T-helper 1 cell treated with Interleukin-12 subunit alpha and Interleukin-12 subunit beta and Interleukin-4 antibody, amounts not matched to agents 30 μg/mL and 1 μg/mL, for 36 hours (primary cell): ENCODE measurements around the gene MYL2.

Experiments used
- H3K27ac Mint-ChIP-seq: one replicate; pipeline ENCODE4 v1.8.0; 2021; ENCODE audit warnings: mild to moderate bottlenecking, mixed read lengths
- H3K27me3 Mint-ChIP-seq: one replicate; pipeline ENCODE4 v1.8.0; 2021; ENCODE audit warnings: low read depth, mixed read lengths
- H3K36me3 Mint-ChIP-seq: one replicate; pipeline ENCODE4 v1.8.0; 2021; ENCODE audit warnings: low read depth, mixed read lengths
- H3K4me1 Mint-ChIP-seq: one replicate; pipeline ENCODE4 v1.8.0; 2021; ENCODE audit warnings: low read depth, mixed read lengths
- H3K4me3 Mint-ChIP-seq: one replicate; pipeline ENCODE4 v1.8.0; 2021; ENCODE audit warnings: mild to moderate bottlenecking, moderate library complexity, mixed read lengths
- H3K9me3 Mint-ChIP-seq: one replicate; pipeline ENCODE4 v1.8.0; 2021; ENCODE audit warnings: mixed read lengths

MYL2 gene

DNA sequence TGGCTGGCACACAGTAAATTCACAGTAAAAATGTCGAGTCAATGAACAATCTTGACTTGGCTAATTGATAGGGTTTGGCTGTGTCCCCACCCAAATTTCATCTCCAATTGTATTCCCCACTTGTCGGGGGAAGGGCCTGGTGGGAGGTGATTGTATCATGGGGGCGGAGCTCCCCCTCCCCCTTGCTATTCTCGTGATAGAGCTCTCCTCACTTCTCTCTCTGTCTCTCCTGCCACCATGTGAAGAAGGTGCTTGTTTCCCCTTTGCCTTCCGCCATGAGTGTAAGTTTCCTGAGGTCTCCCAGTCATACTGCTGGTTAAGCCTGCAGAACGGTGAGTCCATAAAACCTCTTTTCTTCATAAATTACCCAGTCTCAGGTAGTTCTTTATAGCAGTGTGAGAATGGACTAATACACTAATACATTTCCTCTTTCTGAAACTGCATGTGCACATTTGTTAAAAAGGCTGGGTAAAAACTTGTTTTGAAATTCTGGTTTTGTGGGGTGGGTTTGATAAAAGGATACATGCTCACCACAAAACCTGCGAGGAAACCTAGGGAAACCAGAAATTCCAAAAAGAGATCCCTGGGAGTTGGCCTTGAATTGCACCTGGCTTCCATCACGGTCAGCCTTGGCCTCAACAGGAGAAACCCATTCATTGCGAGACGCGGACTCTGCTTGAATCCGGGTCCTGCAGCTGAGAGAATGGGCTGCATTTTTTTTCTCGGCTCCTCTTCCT, 16.2 kb upstream of the MYL2 start:
- no peak overlapping the region for H3K4me3 Mint-ChIP-seq
- no peak overlapping the region for H3K27ac Mint-ChIP-seq
- H3K4me1 Mint-ChIP-seq: peaks cover 1% of the 10 kb centered on the region
- peaks cover 10% of the 10 kb centered on the region for H3K27me3 Mint-ChIP-seq
- no peaks in the 10 kb centered on the region for H3K36me3 Mint-ChIP-seq
- H3K9me3 Mint-ChIP-seq: no peaks in the 10 kb centered on the region

DNA sequence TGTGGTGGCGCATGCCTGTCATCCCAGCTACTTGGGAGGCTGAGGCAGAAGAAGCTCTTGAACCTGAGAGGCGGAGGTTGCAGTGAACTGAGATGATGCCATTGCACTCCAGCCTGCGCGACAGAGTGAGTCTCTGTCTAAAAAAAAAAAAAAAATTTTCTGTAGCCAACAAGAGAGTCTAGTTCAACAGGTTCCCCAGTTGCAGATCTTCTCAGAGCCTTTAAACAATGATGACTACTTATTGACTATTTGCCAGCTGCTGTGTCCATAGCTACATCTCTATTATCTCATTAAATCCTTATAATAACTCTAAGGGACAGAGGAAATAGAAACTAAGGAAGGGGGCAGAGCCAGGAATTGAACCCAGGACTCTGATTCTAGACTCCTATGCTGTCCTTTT, 15.2 kb upstream of the MYL2 start:
- Mint-ChIP-seq H3K4me3 (no peak overlapping the region), H3K36me3 (no peaks in the 10 kb centered on the region), H3K4me1 (peaks cover 1% of the 10 kb centered on the region), H3K27me3 (peaks cover 10% of the 10 kb centered on the region), H3K9me3 (no peaks in the 10 kb centered on the region), H3K27ac (no peak overlapping the region)

DNA sequence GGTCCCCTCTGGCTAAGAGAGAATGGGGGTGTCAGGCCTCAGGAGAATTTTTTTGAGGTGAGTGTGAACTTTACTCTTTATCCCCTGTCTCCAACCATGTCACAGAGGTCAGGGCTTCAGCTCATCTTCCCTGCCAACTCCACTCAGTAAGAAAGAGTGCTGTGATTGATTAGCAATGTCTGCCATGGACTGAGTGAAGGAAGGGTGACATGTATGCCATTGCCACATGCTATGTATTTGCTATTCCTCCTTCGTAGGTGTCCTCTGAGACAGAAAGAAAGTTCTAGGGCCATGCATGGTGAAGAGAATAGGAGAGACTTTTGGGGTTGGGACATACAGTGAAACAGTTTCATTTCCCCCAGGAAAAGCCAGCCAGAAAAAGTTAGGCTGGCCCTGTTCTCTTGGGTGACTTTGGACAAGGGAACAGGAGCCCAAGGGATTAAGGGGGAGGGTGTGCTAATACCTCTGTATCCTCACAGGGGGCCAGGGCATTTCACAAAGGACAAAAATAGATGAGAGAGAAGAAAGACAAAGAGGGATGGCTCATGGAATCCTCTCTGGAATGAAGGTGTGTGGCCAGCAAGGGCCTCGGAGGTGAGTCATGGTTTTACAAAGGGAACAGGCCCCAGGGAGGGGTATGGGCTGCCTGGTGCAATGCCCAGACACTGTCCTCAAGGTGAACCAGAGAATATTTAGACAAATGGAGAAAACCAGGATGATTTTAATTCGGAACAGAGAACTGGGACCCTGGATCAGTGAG, 13.9 kb upstream of the MYL2 start:
- H3K4me3 Mint-ChIP-seq: no peak overlapping the region
- H3K27ac Mint-ChIP-seq: no peak overlapping the region

DNA sequence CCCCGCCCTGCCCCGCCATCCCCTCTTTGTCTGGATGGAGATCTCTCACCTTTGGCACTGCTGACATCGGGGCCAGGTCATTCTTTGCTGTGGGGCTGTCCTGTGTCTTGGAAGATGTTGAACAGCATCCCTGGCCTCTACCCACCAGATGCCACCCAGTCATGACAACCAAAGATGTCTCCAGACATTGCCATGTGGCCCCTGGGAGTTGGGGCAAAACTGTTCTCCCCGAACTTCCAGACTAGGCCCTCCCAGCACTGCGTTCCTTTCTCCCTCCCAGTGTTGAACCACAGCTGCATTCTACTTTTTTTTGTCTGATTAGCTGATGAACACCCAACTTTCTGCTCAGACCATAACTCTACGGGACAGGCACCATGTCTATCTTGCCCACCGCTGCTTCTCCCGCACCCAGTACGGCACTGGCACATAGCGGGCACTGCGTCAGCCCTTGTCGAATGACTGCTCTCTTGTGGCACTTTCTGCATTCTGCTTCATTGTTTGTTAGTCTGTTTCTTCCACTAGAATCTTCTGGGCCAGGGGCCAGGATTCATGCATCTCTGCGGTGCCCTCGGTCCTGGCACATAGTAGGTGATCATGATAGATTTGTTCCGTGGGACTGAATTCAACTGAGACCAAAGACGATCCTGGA, 13.1 kb upstream of the MYL2 start:
- Mint-ChIP-seq H3K9me3 (no peaks in the 10 kb centered on the region), H3K4me3 (no peak overlapping the region), H3K4me1 (peaks cover 1% of the 10 kb centered on the region), H3K27ac (no peak overlapping the region), H3K27me3 (peaks cover 10% of the 10 kb centered on the region), H3K36me3 (no peaks in the 10 kb centered on the region)

More for the DNA sequence above, 13.9 kb upstream of the MYL2 start:
- Mint-ChIP-seq H3K9me3 (no peaks in the 10 kb centered on the region), H3K36me3 (no peaks in the 10 kb centered on the region), H3K27me3 (peaks cover 10% of the 10 kb centered on the region), H3K4me1 (peaks cover 1% of the 10 kb centered on the region)

DNA sequence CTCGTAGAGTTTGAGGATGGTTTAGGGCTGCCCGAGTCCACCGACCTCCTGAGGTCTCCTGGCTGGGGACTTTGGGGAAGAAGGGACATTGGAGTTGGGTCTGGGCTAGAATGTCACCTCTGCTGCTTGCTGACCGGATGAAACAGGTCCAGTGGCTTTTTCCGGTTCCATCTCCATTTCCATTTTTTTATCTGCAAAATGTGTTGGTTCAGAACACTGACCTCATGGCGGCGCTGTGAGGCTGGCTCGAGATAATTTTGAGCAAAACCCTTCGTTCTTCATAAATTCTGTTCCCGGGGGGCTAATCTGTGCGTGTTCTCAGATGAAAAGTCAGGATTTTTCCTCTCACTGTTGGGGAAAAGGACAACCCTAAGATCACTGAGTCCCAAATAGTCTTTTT, 11.7 kb upstream of the MYL2 start:
- H3K4me1 Mint-ChIP-seq: peaks cover 1% of the 10 kb centered on the region
- H3K27me3 Mint-ChIP-seq: peaks cover 5% of the 10 kb centered on the region
- H3K27ac Mint-ChIP-seq: no peak overlapping the region

DNA sequence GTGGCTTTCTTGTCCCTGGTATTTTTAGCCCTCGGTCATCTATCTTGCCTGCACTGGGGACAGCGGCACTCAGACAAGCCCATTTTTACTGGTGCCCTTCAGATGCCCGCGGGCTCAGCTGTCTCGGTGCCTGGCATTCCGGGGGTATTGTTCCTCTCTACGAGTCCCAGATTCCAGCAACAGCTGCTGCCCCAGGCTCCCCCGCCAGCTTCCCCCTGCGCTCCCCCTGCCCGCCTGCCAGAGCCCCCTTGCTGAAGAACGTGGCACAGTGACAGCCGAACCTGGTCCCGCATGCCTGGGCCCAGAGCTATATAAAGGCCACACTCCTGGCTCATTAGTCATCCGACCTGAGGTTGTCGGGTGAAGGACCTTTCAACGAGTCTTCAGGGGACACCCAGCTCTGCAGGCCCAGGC, 10.9 kb upstream of the MYL2 start:
- Mint-ChIP-seq H3K9me3 (no peaks in the 10 kb centered on the region), H3K27me3 (peaks cover 1% of the 10 kb centered on the region), H3K36me3 (no peaks in the 10 kb centered on the region), H3K27ac (no peak overlapping the region), H3K4me3 (no peak overlapping the region), H3K4me1 (no peaks in the 10 kb centered on the region)

More for the DNA sequence above, 11.7 kb upstream of the MYL2 start:
- no peak overlapping the region for H3K4me3 Mint-ChIP-seq
- H3K36me3 Mint-ChIP-seq: no peaks in the 10 kb centered on the region
- H3K9me3 Mint-ChIP-seq: no peaks in the 10 kb centered on the region

DNA sequence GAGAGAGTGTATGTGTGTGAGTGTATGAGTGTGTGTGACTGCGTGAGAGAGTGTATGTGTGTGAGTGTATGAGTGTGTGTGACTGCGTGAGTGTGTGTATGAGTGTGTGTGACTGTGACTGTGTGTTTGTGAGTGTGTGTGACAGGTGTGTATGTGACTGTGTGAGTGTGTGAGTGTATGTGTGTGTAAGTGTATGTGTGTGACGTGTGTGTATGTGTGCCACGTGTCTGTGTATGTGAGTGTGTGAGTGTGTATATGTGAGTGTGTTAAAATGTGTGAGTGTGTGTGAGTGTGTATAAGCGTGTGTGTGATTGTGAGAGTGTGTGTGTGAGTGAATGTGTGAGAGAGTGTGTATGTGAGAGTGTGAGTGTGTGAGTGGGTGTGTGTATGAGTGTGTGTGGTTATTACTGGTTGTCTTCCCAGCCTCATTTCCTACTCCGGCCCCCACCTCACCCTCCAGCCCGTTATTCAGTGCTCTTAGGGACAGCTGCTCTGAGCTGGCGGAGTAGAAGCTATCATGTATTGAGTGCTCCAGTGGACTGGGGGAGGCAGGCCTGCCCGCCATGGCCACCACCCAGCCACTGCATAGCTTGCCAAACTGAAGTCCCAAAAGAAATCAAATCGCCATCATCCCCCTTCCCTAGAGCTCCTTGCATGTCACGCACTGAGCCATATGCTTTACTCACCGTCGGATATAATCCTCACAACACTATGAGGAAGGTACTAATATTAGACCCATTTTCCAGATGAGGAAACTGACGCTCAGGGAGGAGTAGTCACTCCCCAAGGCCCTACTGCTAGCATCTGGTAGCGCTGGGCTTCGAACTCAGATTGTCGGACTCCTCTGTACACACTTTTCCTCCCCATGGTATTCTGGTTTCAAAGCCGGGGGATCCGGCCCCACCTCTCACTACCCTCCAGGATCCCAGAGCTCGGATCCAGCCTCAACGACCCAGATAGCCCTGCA, 10.3 kb upstream of the MYL2 start:
- no peaks in the 10 kb centered on the region for H3K36me3 Mint-ChIP-seq
- no peaks in the 10 kb centered on the region for H3K27me3 Mint-ChIP-seq
- H3K27ac Mint-ChIP-seq: no peak overlapping the region
- H3K4me1 Mint-ChIP-seq: no peaks in the 10 kb centered on the region
- no peak overlapping the region for H3K4me3 Mint-ChIP-seq
- no peaks in the 10 kb centered on the region for H3K9me3 Mint-ChIP-seq

DNA sequence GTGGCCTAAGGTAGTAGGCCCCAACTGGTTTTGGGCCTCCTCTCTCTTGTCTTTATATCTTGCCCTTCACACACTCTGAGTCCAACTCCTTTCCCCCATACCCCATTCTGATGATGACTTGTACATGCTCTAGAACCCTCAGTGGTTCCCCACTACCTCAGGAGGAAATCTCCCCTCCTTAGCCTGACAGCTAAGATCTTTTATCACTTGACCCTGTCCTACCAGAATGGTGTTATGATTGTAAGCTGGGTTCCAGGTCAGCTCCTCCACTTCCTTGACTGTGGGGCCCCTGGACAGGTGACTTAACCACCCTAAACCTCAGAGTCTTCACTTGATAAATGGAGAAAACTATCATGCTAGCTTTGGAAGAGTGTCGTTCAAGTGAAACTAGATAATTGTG, 9.4 kb upstream of the MYL2 start:
- Mint-ChIP-seq H3K9me3 (no peaks in the 10 kb centered on the region), H3K36me3 (no peaks in the 10 kb centered on the region), H3K4me1 (no peaks in the 10 kb centered on the region), H3K4me3 (no peak overlapping the region), H3K27me3 (peaks cover 5% of the 10 kb centered on the region), H3K27ac (no peak overlapping the region)

DNA sequence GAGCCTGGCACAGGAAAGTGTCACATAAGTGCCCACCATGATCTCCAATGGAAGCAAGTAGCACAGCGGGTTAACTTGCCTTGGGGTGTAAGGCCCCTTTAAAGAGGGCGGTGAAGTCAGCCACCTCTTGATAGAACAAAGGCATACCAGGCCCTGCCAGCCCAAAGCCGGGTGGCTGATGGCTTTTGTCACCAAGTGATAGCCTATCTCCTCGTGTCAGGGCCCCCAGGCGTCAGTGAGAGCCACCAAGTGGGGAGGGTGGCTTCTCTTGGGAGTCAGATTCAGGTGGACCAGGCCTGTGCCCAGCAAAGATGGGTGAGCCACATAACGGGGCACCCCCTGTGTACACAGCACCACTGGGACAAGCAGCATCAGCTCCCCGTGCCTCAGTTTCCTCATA, 8.3 kb upstream of the MYL2 start:
- H3K36me3 Mint-ChIP-seq: no peaks in the 10 kb centered on the region
- no peaks in the 10 kb centered on the region for H3K9me3 Mint-ChIP-seq
- no peak overlapping the region for H3K27ac Mint-ChIP-seq
- H3K4me3 Mint-ChIP-seq: no peak overlapping the region
- no peaks in the 10 kb centered on the region for H3K4me1 Mint-ChIP-seq
- peaks cover 5% of the 10 kb centered on the region for H3K27me3 Mint-ChIP-seq

DNA sequence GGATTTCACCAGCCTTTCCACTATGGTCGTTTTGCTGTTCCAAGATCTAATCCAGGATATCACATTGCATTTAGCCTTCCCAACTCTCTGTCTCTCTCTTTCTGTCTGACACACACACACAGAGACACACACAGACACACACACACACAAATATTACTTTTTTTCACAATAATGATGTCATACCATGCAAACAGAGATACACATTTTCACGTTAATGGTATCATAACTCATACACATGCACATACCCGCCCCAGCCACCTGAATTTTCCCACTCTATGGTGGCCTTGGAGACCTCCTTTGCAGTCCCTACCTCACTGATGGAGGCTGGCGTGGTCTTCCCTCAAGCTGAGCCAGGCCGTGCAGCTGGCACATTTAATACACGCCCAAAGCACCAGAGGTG, 7.2 kb upstream of the MYL2 start:
- Mint-ChIP-seq H3K36me3 (no peaks in the 10 kb centered on the region), H3K27me3 (peaks cover 5% of the 10 kb centered on the region), H3K9me3 (no peaks in the 10 kb centered on the region), H3K4me1 (no peaks in the 10 kb centered on the region), H3K27ac (no peak overlapping the region), H3K4me3 (no peak overlapping the region)

DNA sequence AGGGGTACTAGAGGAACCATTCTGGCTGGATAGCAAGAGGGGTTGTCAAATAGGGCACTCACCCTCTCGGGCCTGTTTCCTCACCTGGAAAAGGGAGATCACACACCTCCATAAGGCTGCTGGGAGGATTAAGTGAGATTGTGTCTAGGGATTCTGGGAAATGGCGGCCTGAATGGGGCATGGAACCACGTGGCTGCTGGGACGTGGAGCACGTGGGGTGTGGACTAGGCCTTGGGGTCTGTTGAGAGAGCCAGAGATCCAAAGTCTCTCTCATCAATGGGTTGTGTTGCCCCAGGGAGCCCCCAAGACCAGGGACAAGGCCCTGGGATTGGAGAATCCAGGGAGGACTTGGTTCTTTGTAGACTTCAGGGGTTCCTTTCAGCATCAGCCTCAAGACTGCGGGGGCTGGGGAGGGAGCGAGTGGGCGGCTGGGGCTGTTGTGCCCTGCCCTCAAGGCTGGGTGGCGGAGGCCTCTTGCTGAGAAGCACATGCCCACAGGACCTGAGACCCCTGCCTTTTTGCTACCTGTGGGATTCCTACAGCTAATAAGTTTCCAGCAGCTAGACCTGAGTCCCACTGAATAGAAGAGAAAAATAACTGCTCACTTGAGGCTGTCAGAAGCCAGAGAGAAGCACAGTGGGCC, 3.4 kb upstream of the MYL2 start:
- H3K4me1 Mint-ChIP-seq: no peaks in the 10 kb centered on the region
- H3K27me3 Mint-ChIP-seq: peaks cover 5% of the 10 kb centered on the region
- no peaks in the 10 kb centered on the region for H3K9me3 Mint-ChIP-seq
- H3K27ac Mint-ChIP-seq: no peak overlapping the region
- H3K36me3 Mint-ChIP-seq: no peaks in the 10 kb centered on the region
- H3K4me3 Mint-ChIP-seq: no peak overlapping the region

DNA sequence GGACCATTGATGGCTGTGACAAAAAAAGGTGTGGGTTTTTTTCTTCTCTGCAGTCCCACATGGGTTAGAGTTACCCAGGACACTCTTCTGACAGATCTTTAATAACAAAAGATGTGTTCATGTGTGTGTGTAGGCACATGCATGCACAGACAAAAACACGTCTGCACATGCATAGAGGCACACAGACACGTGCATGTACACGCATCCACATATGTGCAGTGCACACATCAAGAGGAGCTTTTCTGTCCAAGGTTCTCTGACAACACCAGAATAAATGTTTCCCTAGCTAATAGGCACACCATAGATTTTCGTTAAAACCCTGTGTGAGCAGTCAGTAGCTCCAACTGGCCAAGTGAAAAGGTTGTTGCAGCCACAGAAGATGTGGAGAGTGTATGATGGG, 2.8 kb upstream of the MYL2 start:
- no peaks in the 10 kb centered on the region for H3K36me3 Mint-ChIP-seq
- no peaks in the 10 kb centered on the region for H3K4me1 Mint-ChIP-seq
- H3K27me3 Mint-ChIP-seq: peaks cover 5% of the 10 kb centered on the region
- no peaks in the 10 kb centered on the region for H3K9me3 Mint-ChIP-seq
- no peak overlapping the region for H3K27ac Mint-ChIP-seq
- H3K4me3 Mint-ChIP-seq: no peak overlapping the region

DNA sequence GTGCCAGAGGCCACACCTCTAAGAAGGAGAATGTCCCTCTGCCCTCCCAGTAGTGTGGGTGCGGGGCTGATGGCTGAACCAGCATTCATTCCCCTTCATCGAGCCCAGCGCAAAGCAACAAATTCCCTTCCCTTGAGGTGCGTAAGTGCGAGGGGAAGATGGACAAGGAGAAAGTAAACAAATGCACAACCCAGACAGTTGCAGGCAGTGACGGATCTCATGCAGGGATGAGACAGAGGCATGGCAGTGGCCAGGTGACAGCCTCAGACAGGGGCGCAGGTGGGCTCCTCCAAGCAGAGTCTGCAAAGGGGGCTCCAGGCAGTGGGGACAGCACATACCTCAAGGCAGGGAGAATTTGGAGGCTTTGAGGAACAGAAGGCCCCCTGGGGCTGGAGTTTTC, 2.3 kb upstream of the MYL2 start:
- H3K4me3 Mint-ChIP-seq: no peak overlapping the region
- H3K4me1 Mint-ChIP-seq: no peaks in the 10 kb centered on the region
- H3K36me3 Mint-ChIP-seq: no peaks in the 10 kb centered on the region
- peaks cover 9% of the 10 kb centered on the region for H3K27me3 Mint-ChIP-seq
- H3K9me3 Mint-ChIP-seq: no peaks in the 10 kb centered on the region
- no peak overlapping the region for H3K27ac Mint-ChIP-seq

DNA sequence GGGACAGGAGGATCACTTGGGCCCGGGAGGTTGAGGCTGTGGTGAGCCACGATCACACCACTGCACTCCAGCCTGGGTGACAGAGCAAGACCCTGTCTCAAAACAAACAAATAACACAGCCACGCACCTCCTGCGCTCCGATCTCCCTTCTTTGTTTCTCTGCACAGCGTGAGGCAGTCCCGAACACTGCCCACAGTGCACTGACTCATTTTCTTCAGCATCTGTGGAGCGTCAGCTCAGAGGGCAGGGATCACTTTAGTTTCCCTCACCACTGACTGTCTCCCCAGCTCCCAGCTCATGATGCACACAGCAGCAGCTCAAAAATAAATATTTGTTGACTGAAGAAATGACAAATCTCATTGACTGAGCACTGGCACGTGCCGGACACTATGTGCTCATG, 883 bp upstream of the MYL2 start:
- no peaks in the 10 kb centered on the region for H3K36me3 Mint-ChIP-seq
- H3K4me1 Mint-ChIP-seq: no peaks in the 10 kb centered on the region

More for the DNA sequence above, 883 bp upstream of the MYL2 start:
- Mint-ChIP-seq H3K27me3 (peaks cover 11% of the 10 kb centered on the region), H3K9me3 (no peaks in the 10 kb centered on the region), H3K27ac (no peak overlapping the region), H3K4me3 (no peak overlapping the region)
